Gastrocnemius medialis (tissue), 4 donors: Measurements from ENCODE around the gene TTC32. TPM values are rescaled to one million over a fixed set of nuclear protein-coding genes. Genes with fewer than 3 reads are reported as not detected.
A peak's percentile ranks its signal among the peaks of the same experiment; 100 is the strongest.

Experiments
- ATAC-seq, 2 donors: fragments of 150-250 bp; one replicate each; pipeline ENCODE4 v1.9.1; 2016
- DNase-seq, 2 donors: peaks; one replicate each; pipeline ENCODE4 v3.0.0-alpha.2; 2019
- H3K27ac ChIP-seq, 4 donors: fragments of 200-600 bp; sonication (generic); 1 replicate in 1 of 4; 2 replicates in 3 of 4; pipeline ENCODE4 v1.5.1; 2016 to 2018; ENCODE audit warnings: mild to moderate bottlenecking in 2 of 4, moderate library complexity in 1 of 4
- H3K27me3 ChIP-seq, 3 donors: fragments of 200-600 bp; sonication (generic) in 2 of 3; 1 replicate in 1 of 3; 2 replicates in 2 of 3; pipeline versions ENCODE4 v1.5.1 to v1.6.0; 2016 to 2019; ENCODE audit warnings: mild to moderate bottlenecking in 1 of 3, moderate library complexity in 1 of 3
- H3K36me3 ChIP-seq, 2 donors: fragments of 200-600 bp; sonication (generic) in 1 of 2; one replicate each; pipeline ENCODE4 v1.5.1; 2017 to 2018
- H3K4me1 ChIP-seq, 2 donors: fragments of 200-600 bp; sonication (generic) in 1 of 2; one replicate each; pipeline ENCODE4 v1.5.1; 2016 to 2017; ENCODE audit warnings: mild to moderate bottlenecking in 2 of 2
- H3K4me3 ChIP-seq, 4 donors: fragments of 200-600 bp; sonication (generic) in 3 of 4; 1 replicate in 1 of 4; 2 replicates in 3 of 4; pipeline ENCODE4 v1.5.1; 2016 to 2019; ENCODE audit warnings: mild to moderate bottlenecking in 2 of 4
- H3K9me3 ChIP-seq, 3 donors: fragments of 200-600 bp; sonication (generic) in 2 of 3; 1 replicate in 1 of 3; 2 replicates in 2 of 3; pipeline ENCODE4 v1.5.1; 2016 to 2019
- CTCF ChIP-seq, 5 experiments: fragments of 450-650 bp in 3 of 5; fragments of 200-600 bp in 2 of 5; sonication (generic) in 2 of 5; IDR thresholded peaks in 4 of 5; conservative IDR thresholded peaks in 1 of 5; 1 replicate in 4 of 5; 2 replicates in 1 of 5; pipeline ENCODE4 v1.5.1; 2016 to 2019; ENCODE audit warnings: antibody characterized with exemption in 5 of 5, mild to moderate bottlenecking in 3 of 5, moderate library complexity in 3 of 5
- POLR2A ChIP-seq, 2 donors: fragments of 450-650 bp; IDR thresholded peaks; one replicate each; pipeline ENCODE4 v1.6.1; 2017; ENCODE audit warnings: antibody characterized with exemption in 2 of 2, mild to moderate bottlenecking in 2 of 2, moderate library complexity in 2 of 2
- in situ Hi-C, 4 donors: fragments of 200-750 bp; cut with MboI; loops; one replicate each; pipeline versions ENCODE4 v1.15.0 to v1.8.0; 2017; ENCODE audit warnings: low sequenced_read_pairs in 4 of 4
- intact Hi-C: fragments of 100-400 bp; cut with DNase I; formaldehyde crosslinking; loops from one replicate; pipeline ENCODE4 v1.15.1; 2023; ENCODE audit warnings: low total_unique reads
- total RNA-seq, 4 donors: library from RNA; depleted of rRNA; stranded (reverse); fragments of >200 nt; gene quantifications; one replicate each; pipeline versions ENCODE4 v1.1.0 to v1.2.3, GENCODE V29; 2016

TTC32 gene
- total RNA-seq, 4 donors from 2014 or later = 6.6 to 19.6 (median 10.7) TPM

- Histone ChIP-seq H3K27ac (peak overlapping the region; percentile 90 to 98 (median 96)), H3K4me1 (peaks cover 55 to 56% of the 10 kb centered on the region in 2 donors), H3K9me3 (no peaks in the 10 kb centered on the region), H3K27me3 (no peaks in the 10 kb centered on the region), H3K4me3 (peak overlapping the region; percentile 60 to 96 (median 92)), H3K36me3 (no peaks in the 10 kb centered on the region)
- in situ Hi-C loops = no loop called here
- no peak for DNase-seq
- intact Hi-C loops = loop anchor here (5.0 kb wide), 3 partner anchors 92 to 1338 kb away; partner anchors contain the start of genes RDH14 and WDR35
- no peak for ATAC-seq
- no peak for TF ChIP-seq POLR2A (IDR thresholded peaks at IDR 0.05)
- TF ChIP-seq CTCF (IDR thresholded peaks at IDR 0.05 in 4 of 5, conservative IDR thresholded peaks at IDR 0.05 in 1 of 5) = no peak
Measured at GRCh38 chr2:19899985-19900930, 1.5 kb downstream of the TTC32 start.

- H3K36me3 ChIP-seq = no peaks in the 10 kb centered on the region
- H3K9me3 ChIP-seq = no peaks in the 10 kb centered on the region
- intact Hi-C loops (no loop called here), in situ Hi-C loops (no loop called here)
- no peak overlapping the region for H3K27ac ChIP-seq
- H3K4me3 ChIP-seq = no peak overlapping the region
- TF ChIP-seq CTCF (IDR thresholded peaks at IDR 0.05 in 4 of 5, conservative IDR thresholded peaks at IDR 0.05 in 1 of 5) (no peak), POLR2A (IDR thresholded peaks at IDR 0.05) (no peak)
- no peak for DNase-seq
- no peaks in the 10 kb centered on the region for H3K27me3 ChIP-seq
- peaks cover 63 to 66% of the 10 kb centered on the region in 2 donors for H3K4me1 ChIP-seq
- ATAC-seq = no peak
Measured at GRCh38 chr2:19898592-19899329, 3.0 kb downstream of the TTC32 start.

DNA sequence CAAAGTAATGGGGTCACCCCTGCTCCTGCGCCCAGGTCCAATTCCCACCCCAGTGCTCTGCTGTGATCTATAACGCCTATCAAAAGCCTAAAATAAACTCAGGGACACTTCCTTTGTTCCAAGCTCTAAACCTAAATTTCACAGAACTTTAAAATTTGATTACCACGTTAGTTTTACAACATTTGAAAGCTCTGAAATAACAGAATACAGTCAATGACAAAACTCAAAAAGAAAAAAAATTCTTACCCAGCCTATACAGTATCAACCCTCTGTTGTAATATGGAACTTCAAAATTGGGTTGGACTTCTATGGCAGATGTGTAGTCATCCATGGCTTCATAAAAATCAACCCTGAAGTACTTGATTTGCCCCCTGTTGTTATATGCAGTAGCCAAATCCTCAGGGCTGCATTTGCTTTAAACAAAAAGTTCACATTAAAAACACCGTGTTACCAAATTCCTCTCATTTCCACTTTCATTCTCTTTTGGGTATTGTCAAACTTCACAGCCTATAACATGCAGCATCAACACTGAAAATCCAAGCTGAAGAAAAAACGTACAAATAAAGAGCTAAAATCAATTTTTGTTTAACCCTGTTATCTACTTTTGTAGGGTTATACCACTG, 4.0 kb downstream of the TTC32 start:
- H3K27ac ChIP-seq = no peak overlapping the region
- H3K36me3 ChIP-seq = no peaks in the 10 kb centered on the region
- DNase-seq (no peak), ATAC-seq (no peak)
- H3K9me3 ChIP-seq = no peaks in the 10 kb centered on the region
- intact Hi-C loops (no loop called here), in situ Hi-C loops (no loop called here)
- no peaks in the 10 kb centered on the region for H3K27me3 ChIP-seq
- peaks cover 60 to 64% of the 10 kb centered on the region in 2 donors for H3K4me1 ChIP-seq
- TF ChIP-seq CTCF (IDR thresholded peaks at IDR 0.05 in 4 of 5, conservative IDR thresholded peaks at IDR 0.05 in 1 of 5) (no peak), POLR2A (IDR thresholded peaks at IDR 0.05) (no peak)
- no peak overlapping the region for H3K4me3 ChIP-seq

- peaks cover 54 to 56% of the 10 kb centered on the region in 2 donors for H3K4me1 ChIP-seq
Measured at GRCh38 chr2:19895535-19895934, 6.2 kb downstream of the TTC32 start.

More at GRCh38 chr2:19895535-19895934, 6.2 kb downstream of the TTC32 start:
- Histone ChIP-seq H3K4me3 (no peak overlapping the region), H3K36me3 (no peaks in the 10 kb centered on the region), H3K9me3 (no peaks in the 10 kb centered on the region), H3K27me3 (no peaks in the 10 kb centered on the region), H3K27ac (no peak overlapping the region)
- DNase-seq (no peak), ATAC-seq (no peak)
- intact Hi-C loops (no loop called here), in situ Hi-C loops (no loop called here)
- TF ChIP-seq POLR2A (IDR thresholded peaks at IDR 0.05) (no peak), CTCF (IDR thresholded peaks at IDR 0.05 in 4 of 5, conservative IDR thresholded peaks at IDR 0.05 in 1 of 5) (no peak)
